HG03095 (cell line): ENCODE data around the gene MARK4.

Experiments
- ATAC-seq: cut with Tn5 transposase; IDR thresholded peaks from one replicate; pipeline ENCODE4 v1.9.1; 2021; ENCODE audit warnings: moderate library complexity; ENCODE audit not compliant: unreplicated experiment

MARK4 gene

DNA sequence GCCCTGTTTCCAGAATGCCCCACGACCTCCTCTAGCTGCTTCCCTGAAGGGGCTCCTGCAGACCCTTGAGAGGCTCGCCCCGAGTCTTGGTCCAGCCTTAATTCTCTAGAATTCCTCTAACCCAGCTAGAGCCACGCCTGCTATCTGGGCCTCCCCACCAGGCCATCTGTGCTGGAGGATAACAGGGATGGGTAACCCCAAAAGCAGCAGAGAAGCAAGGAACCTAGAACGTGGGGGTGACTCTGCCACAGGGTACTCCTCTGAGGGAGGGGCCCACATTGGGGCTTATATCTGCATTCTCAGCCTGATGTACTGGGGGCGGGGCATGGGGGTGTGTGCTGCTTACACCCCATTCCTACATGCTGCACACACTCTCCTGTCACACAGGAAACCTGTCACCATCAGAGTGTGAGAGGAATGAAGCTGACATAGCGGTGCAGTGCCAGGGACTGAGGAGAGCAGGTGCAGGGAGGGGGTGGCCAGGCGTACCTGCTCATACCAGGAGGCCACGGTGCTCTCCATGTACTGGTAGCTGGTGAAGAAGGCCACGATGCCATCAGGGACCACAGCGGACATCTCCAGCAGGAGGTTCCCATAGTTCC is 103.3 kb downstream of the MARK4 start:
- no peak for ATAC-seq
